Measurements from ENCODE around the gene PSEN2. TPM values are rescaled to one million over a fixed set of nuclear protein-coding genes. Genes with fewer than 3 reads are reported as not detected.

The PSEN2 gene
- total and polyA plus RNA-seq, 9 of the 15 experiments (the other 6 are each of a cell fraction or from before 2014, with no cell fraction given), result 2.3 to 21.5 (median 13.7) TPM

DNA sequence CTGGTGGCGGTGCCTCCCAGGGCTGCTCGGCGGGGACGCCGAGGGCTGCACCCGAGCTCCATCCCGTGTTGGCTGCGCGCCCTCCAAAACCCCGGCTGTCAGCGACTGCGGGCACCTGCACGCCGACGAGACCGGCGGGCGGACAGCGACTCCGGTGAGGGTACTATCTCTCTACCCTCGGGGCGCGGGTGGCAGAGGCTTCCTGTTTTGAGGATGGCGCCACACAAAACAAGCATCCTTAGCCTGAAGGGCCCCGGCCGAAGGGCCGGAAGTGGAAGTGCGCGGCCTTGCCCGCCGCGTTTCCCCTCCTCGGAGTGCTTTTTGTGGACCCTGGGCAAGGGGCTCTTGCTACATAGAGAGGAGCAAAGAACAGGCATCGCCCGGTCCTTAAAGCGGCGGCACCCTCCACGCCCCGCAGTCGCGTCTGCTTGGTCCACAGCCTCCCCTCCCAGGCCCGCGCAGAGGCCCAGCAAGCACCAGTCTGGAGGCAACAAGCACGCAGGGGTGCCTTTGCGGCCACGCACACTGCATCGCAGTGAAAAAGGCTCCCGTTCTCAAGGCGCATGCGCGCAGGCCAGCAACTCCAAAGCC is 69.1 kb downstream of the PSEN2 start (continued):
- TF ChIP-seq EP300 (IDR thresholded peaks at IDR 0.05; ENCODE audit: low read length) (no peak; the same call in none of the 2 replicates), TAF15 (IDR thresholded peaks at IDR 0.05; ENCODE audit: low read depth, low read length) (no peak), GATAD2A (IDR thresholded peaks at IDR 0.05) (no peak), PTBP1 (IDR thresholded peaks at IDR 0.05; ENCODE audit: low read depth, low read length) (0 out of 2 replicates have a peak, but pooled peaks have one; percentile 27), ZNF589 (CRISPR knock-in tag; IDR thresholded peaks at IDR 0.05; ENCODE audit: low read depth) (peak; percentile 76; the same call in 1 of the 2 replicates), ZBTB34 (CRISPR knock-in tag; IDR thresholded peaks at IDR 0.05) (no peak), NR2C1 (IDR thresholded peaks at IDR 0.05) (no peak), NR2C1 (tag; IDR thresholded peaks at IDR 0.05) (no peak), MAFK (IDR thresholded peaks at IDR 0.05; ENCODE audit: low read length) (no peak), NFYB (IDR thresholded peaks at IDR 0.05; ENCODE audit: extremely low read depth, insufficient read length) (no peak), FOXJ3 (CRISPR knock-in tag; IDR thresholded peaks at IDR 0.05) (no peak), SNIP1 (IDR thresholded peaks at IDR 0.05; ENCODE audit: low read depth) (no peak), CHAMP1 (IDR thresholded peaks at IDR 0.05) (peak; percentile 19; the same call in 1 of the 2 replicates)
- TF ChIP-seq, protein P1, sequence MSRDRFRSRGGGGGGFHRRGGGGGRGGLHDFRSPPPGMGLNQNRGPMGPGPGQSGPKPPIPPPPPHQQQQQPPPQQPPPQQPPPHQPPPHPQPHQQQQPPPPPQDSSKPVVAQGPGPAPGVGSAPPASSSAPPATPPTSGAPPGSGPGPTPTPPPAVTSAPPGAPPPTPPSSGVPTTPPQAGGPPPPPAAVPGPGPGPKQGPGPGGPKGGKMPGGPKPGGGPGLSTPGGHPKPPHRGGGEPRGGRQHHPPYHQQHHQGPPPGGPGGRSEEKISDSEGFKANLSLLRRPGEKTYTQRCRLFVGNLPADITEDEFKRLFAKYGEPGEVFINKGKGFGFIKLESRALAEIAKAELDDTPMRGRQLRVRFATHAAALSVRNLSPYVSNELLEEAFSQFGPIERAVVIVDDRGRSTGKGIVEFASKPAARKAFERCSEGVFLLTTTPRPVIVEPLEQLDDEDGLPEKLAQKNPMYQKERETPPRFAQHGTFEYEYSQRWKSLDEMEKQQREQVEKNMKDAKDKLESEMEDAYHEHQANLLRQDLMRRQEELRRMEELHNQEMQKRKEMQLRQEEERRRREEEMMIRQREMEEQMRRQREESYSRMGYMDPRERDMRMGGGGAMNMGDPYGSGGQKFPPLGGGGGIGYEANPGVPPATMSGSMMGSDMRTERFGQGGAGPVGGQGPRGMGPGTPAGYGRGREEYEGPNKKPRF (IDR thresholded peaks at IDR 0.05; ENCODE audit: low read depth, low read length), result no peak
- TF ChIP-seq, protein P2, sequence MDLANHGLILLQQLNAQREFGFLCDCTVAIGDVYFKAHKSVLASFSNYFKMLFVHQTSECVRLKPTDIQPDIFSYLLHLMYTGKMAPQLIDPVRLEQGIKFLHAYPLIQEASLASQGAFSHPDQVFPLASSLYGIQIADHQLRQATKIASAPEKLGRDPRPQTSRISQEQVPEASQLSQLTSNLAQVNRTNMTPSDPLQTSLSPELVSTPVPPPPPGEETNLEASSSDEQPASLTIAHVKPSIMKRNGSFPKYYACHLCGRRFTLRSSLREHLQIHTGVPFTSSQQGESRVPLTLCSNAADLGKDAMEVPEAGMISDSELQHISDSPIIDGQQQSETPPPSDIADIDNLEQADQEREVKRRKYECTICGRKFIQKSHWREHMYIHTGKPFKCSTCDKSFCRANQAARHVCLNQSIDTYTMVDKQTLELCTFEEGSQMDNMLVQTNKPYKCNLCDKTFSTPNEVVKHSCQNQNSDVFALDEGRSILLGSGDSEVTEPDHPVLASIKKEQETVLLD (IDR thresholded peaks at IDR 0.05), result peak; percentile 96
